CD4-positive, alpha-beta T cell treated with Interleukin-4 for 1 hour (primary cell): ENCODE results near the gene SLC6A4.
"Not testable (repeated sequence)": the region's sequence is repeated elsewhere in the genome, so short reads cannot be mapped to it uniquely, and the experiment has no call there.

Experiments
- DNase-seq, 2 donors: peaks; one replicate each; pipeline ENCODE4 v3.0.0-alpha.2; 2020 to 2022

Gene SLC6A4

DNA sequence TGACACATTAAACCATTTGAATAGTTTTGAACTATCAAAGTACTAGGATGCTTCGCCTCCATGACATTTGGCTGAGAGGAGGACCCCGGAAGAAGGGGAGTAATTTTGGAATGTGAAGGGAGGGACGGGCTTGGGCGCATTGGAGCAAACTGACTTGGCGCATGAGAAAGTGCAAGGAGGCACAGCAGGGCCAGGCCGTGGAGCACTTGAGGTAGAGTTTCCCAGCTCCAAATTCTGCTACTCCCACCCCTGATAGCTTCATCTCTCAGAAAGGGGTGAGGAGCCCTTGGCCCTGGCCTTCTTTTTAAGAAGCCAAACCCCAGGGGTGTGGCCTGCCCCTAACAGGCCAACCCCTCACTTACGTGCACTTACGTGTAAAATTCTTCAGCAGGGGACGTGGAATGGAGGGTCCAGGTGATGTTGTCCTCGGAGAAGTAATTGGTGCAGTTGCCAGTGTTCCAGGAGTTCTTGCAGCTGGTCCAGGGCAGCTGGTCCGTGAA, 17.7 kb downstream of the SLC6A4 start:
- DNase-seq: no peak

GRCh38 chr17:30217054-30217453, 18.4 kb downstream of the SLC6A4 start:
- DNase-seq: no peak

DNA sequence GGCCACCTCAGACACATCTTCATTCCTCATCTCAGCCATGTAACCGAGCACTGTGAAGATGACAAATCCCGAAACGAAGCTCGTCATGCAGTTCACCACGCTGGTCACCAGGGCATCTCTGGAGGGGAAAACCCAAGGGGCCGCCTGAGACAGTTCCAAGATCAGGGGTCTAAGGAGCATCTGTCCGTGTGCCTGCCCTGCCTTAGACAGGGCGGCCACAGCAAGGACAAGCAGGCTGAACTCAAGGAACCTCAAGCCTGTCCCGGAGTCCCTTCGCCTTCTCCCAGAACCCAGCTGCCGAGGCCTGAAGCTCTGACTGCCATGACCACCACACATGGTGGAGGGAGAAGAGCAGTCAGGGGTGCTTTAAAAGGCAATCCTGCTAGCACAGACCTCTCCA, 22.7 kb downstream of the SLC6A4 start:
- DNase-seq: no peak

GRCh38 chr17:30211371-30211770, 24.1 kb downstream of the SLC6A4 start:
- no peak for DNase-seq

GRCh38 chr17:30210901-30211300, 24.6 kb downstream of the SLC6A4 start:
- no peak for DNase-seq

DNA sequence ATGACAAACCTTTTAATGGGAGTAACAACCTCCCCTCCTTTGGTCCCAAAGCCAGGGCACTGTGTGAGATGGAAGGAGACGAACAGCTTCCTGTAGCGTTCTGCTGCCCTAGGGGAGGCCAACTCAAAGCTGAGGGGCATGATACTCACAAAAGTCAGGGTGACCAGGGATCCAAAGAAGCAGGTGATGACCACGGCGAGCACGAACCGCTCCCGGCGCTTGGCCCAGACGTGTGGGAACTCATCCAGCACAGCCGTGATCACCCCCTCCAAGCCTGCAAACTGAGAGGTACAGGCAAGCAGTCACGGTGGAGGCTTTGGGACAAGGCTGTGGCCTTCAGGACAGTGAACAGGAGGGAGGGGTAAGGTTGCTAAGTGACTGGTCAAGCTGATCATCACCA, 25.1 kb downstream of the SLC6A4 start:
- no peak for DNase-seq

- DNase-seq: no peak
These were observed 25.6 kb downstream of the SLC6A4 start for GRCh38 chr17:30209930-30210329.

DNA sequence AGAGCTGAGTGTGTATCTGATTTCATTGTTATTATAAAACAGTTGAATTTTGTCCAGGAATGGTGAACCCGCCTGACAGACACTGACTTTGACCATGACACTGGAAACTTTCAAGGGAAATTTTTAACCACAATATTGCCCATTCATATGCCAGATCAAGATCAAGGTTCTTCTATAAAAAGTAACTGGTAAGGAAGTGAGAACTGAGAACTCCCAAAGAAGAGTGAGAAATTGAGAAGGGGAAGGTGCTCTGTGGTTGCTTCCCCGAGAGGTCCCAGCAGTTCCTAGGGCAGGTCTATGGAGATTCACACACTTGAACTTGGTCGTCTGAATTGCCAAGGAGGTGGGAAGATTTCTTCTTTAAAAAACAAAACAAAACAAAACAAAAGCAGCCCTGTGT, 27.3 kb downstream of the SLC6A4 start:
- DNase-seq: no peak

- no peak for DNase-seq
These were observed 27.8 kb downstream of the SLC6A4 start for GRCh38 chr17:30207655-30208054.

GRCh38 chr17:30203471-30203981, 32.0 kb downstream of the SLC6A4 start:
- no peak for DNase-seq

DNA sequence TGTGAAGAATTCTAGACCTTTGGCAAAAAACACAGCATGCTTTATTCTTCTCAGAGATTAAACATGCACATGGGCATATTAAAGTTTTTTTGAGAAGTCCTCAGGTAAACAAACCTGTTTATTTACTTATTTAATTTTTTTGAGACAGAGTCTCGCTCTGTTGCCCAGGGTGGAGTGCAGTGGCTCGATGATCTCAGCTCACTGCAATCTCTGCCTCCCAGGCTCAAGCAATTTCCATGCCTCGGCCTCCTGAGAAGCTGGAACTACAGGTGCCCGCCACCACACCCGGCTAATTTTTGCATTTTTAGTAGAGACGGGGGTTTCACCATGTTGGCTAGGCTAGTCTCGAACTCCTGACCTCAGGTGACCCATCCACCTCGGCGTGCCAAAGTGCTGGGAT, 34.8 kb downstream of the SLC6A4 start:
- not testable (repeated sequence) for DNase-seq

DNA sequence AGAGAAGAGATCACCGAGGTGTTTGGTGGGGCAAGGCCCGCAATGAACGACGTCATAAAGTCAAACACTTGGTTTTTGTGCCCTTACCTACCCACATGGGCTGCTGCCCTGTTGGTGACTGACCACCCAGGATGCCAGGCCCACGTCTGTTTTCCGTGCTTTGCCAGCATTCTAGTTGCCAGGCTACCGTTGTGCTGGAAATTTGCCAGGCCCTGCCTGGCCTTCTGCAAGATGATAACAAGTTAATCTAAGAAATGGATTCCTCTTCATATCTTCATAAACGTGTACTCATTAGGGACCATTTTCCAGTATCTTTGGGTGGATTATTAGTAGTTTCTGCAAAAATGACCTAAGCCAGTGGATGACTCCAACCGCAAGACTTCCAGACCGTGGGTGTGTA, 35.4 kb downstream of the SLC6A4 start:
- no peak for DNase-seq

- no peak for DNase-seq
These were observed 35.9 kb downstream of the SLC6A4 start for GRCh38 chr17:30199600-30199999.

GRCh38 chr17:30197416-30197815, 38.1 kb downstream of the SLC6A4 start:
- no peak for DNase-seq

DNA sequence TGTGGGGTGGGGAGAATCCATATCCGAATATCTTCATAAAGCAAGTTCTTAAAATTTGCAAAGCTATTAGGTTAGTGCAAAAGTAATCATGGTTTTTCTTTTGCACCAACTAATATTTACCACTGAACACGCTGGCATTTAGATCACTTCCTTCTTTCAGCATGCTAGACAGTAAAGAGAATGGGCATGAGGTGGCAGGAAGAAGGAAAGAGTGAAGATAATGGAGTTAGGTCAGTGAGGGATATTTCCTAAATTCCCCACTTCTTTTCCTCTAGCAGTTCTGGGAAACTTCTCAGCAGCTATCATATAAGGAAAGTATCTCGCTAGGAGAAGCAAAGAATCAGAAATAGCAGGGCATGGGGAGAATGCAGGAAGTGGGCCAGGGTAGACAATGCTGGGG, 39.0 kb downstream of the SLC6A4 start:
- DNase-seq: no peak

DNA sequence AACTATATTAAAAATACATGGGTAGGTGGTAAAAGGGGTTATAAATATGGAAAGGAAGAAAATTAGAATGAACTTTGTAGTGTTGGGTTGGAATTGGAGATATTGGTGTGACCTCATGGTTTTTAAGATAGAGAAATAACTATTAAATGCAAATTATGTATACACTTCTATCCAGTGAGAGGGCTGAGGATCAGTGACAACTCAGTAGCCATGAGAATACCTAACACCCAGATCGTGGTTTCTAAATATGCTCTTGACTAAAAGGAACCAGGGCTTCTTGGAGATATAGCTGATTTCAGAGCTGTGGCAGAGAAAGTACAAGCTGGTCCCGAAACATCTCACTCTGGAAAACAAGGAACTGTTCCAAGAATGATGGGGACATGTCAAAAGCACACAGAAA, 44.4 kb downstream of the SLC6A4 start:
- DNase-seq: no peak

GRCh38 chr17:30188211-30188939, 47.1 kb downstream of the SLC6A4 start:
- DNase-seq: no peak

DNA sequence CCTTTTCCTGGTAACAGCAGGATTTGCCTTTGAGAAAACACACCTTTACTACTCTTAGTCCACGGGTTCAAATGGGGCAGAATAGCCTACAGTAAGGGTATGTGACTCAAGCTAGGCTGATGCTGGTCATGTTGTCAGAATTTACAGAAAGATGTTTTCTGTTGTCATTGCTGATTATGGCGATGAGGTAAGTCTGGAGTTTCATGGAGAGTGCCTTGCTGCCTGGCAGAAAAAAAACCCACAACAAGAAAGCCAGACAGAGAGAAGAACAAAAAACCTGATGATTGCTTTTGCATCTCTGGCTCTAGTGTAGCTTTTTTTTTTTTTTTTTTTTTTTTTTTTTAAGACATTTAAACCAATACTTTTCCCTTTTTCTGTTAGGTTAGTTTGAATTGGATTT, 47.9 kb downstream of the SLC6A4 start:
- DNase-seq: no peak

- DNase-seq: no peak
These were observed 48.7 kb downstream of the SLC6A4 start for GRCh38 chr17:30186761-30187160.

DNA sequence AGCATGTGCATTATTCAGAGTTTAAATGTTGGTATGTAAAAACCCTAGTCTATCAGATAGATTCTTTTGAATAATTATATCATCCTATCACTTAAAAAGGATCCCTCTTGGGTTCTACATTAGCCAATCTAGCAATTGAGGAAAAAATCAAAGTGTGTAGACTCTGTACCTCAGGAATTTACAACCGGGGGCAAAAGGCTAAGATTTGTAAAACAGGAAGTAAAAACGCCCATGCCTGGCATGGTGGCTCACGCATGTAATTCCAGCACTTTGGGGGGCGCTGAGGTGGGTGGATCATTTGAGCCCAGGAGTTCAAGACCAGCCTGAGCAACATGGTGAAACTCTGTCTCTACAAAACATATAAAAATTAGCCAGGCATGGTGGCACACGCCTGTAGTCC, 58.6 kb downstream of the SLC6A4 start:
- no peak for DNase-seq

DNA sequence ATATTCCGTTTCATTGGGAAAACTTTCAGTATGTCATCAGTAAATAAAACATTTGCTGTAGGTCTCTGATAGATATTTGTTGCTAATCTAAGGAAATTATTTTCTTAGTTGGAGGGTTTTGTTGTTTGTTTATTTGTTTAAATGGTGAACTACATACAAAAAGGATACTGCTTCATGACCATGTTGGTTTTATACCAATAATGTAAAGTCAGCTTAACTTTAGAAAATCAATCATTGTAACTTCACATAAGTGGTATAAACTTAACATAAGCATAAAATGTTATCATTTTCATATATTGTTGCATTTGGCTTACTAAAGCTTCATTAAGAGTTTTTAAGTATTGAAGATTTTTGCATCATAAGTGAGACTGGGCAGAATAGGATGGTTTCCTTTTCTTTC, 60.9 kb downstream of the SLC6A4 start:
- no peak for DNase-seq

- peak in 1 of 2 donors; percentile 2 for DNase-seq
These were observed 61.8 kb downstream of the SLC6A4 start for GRCh38 chr17:30173649-30174048.

DNA sequence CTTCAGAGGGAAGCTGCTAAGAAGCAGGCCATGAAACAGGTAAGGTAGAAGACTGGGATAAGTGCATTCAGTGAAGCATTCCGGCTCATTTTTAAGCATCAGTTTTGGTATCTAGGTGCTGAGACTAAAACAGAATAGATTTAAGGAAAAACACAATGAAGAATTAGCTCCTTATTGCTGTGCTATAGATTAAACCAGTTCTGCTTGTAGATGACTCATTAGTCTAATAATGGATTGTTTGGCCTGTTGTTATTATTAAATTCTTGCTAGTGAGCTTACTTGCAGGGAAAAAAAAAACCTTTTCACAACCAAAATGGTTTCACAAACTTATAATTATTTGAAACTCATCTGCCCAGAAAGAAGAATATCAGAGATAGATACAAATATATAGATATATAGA, 62.9 kb downstream of the SLC6A4 start:
- DNase-seq: no peak

DNA sequence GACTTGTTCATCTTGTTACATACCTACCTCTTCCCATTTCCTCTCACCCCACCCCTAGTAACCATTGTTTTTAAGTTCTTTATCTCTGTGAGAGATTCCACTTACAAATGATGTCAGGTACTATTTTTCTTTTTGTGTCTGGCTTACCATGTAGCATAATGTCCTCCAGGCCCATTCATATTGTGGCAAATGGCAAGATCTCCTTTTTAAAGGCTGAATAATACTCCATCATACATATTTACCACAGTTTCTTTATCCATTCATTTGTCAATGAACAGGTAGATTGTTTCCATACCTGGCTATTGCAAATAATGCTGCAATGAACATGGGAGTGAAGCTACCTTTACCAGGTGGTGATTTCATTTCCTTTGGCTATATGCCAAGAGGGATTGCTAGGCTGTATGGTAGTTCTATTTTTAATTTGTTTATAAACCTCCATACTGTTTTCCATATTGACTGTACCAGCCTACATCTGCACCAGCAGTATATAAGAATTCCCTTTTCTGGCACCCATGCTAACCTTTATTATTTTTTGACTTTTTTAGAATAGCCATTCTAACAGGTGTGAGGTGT, 65.0 kb downstream of the SLC6A4 start:
- DNase-seq: no peak

DNA sequence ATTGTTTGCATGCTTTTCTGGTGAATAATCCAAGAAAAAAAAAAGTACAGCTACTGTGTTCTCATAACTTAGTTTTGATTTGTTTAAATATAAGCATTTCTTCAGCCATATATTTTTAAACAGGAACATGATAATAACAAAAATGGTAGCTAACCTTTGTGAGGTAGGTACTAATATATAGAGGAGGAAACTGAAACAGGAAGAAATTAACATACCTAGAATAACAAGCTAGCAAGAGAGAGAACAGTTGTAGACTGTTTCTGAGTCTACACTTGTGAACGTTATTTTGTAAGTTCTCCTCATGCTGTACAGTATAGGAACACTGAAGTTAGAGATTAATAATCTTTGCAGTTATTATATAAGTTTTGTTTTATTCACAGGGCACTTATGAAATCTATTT, 69.5 kb downstream of the SLC6A4 start:
- no peak for DNase-seq
